GM12878 (cell line): ENCODE results near the gene LDLRAD4.

Experiments
- BCL11A ChIP-seq: IDR thresholded peaks from 2 replicates; pipeline ENCODE4 v1.6.1; 2011; ENCODE audit warnings: low read depth, low read length
- EED ChIP-seq: sonication (generic); IDR thresholded peaks from 2 replicates; pipeline ENCODE4 v1.6.1; 2016; ENCODE audit warnings: antibody characterized with exemption, low read depth
- EZH2 ChIP-seq: IDR thresholded peaks from 2 replicates; pipeline ENCODE4 v1.6.1; 2012; ENCODE audit warnings: low read depth, mild to moderate bottlenecking, control low read depth, inconsistent platforms, low read length, borderline replicate concordance; ENCODE audit not compliant: control insufficient read depth
- POU2F2 ChIP-seq: IDR thresholded peaks from 3 replicates; pipeline ENCODE4 v1.6.1; 2011; ENCODE audit warnings: low read depth, mild to moderate bottlenecking, low read length, borderline replicate concordance
- SP1 ChIP-seq: IDR thresholded peaks from one replicate; pipeline ENCODE4 v1.6.1; 2011; ENCODE audit warnings: low read depth, low read length
- ZNF274 ChIP-seq: IDR thresholded peaks from one replicate; pipeline ENCODE4 v1.8.0; 2011; ENCODE audit not compliant: insufficient read length, insufficient read depth

- TF ChIP-seq EZH2 (no peak), POU2F2 (no peak), ZNF274 (no peak), BCL11A (peak; percentile 69; the same call in 1 of the 2 replicates), EED (peak; percentile 79), SP1 (no peak)
These were observed 237.5 kb downstream of the LDLRAD4 start for GRCh38 chr18:13455960-13456481.
